ENCODE data around the gene OSBP2.

Gene OSBP2

GRCh38 chr22:30856741-30857502, 162.2 kb downstream of the OSBP2 start:
- DNase-seq = no peak

- DNase-seq = no peak
Measured at GRCh38 chr22:30857791-30858190, 163.1 kb downstream of the OSBP2 start.

- no peak for DNase-seq
Measured at GRCh38 chr22:30858976-30859713, 164.5 kb downstream of the OSBP2 start.

GRCh38 chr22:30859714-30860095, 165.0 kb downstream of the OSBP2 start:
- DNase-seq = no peak

GRCh38 chr22:30860176-30861105, 165.8 kb downstream of the OSBP2 start:
- DNase-seq = no peak

GRCh38 chr22:30861131-30861530, 166.5 kb downstream of the OSBP2 start:
- no peak for DNase-seq

GRCh38 chr22:30861688-30862552, 167.2 kb downstream of the OSBP2 start:
- no peak for DNase-seq

GRCh38 chr22:30863081-30863833, 168.6 kb downstream of the OSBP2 start:
- no peak for DNase-seq

- no peak for DNase-seq
Measured at GRCh38 chr22:30864441-30865420, 170.1 kb downstream of the OSBP2 start.

- DNase-seq = no peak
Measured at GRCh38 chr22:30865656-30866055, 171.0 kb downstream of the OSBP2 start.

- no peak for DNase-seq
Measured at GRCh38 chr22:30866216-30866615, 171.5 kb downstream of the OSBP2 start.

- no peak for DNase-seq
Measured at GRCh38 chr22:30866811-30867271, 172.2 kb downstream of the OSBP2 start.

GRCh38 chr22:30867746-30868662, 173.3 kb downstream of the OSBP2 start:
- DNase-seq = no peak

GRCh38 chr22:30868663-30869385, 174.2 kb downstream of the OSBP2 start:
- no peak for DNase-seq

GRCh38 chr22:30869667-30870395, 175.2 kb downstream of the OSBP2 start:
- DNase-seq = no peak

GRCh38 chr22:30870451-30871345, 176.0 kb downstream of the OSBP2 start:
- no peak for DNase-seq

All from cortex of kidney (tissue), 1 donor.